GM19099 (cell line): ENCODE data around the gene SETBP1.

ENCODE experiments used
- POLR2A ChIP-seq: IDR thresholded peaks from 3 replicates; pipeline ENCODE4 v1.6.1; 2011; ENCODE audit warnings: low read depth; ENCODE audit not compliant: insufficient read length; ENCODE audit errors: extremely low read depth

The SETBP1 gene

DNA sequence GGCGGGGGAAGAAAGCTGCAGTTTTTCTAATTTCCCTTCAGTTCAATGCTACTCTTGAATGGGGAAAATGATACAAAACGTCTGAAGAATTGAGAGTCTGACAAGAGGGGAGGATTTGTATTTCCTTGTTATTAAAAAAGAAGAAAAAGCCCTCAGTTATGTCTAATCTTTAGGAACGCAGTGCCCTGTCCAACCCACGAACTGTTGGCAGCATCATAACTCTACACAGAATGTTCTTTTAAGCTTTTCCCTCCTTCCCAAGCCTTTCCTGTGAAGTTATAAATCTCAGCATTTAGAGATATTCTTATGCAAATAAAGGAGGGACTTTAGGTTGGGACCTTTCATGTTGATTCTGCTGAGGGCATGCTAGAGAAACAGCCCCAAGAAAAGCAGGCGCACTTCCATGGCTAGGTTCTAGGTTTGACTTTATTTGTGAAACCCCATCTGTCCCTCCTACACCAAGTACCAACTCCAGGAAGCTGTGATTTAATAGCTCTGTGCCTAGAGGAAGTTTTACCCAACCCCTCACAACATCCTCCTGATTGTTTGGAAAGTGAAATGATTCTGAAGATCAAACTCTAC lies 288.6 kb downstream of the SETBP1 start:
- TF ChIP-seq POLR2A: no peak

- no peak for TF ChIP-seq POLR2A
These were observed 292.6 kb downstream of the SETBP1 start for GRCh38 chr18:44973282-44973681.

- TF ChIP-seq POLR2A: no peak
These were observed 293.5 kb downstream of the SETBP1 start for GRCh38 chr18:44974174-44974573.

DNA sequence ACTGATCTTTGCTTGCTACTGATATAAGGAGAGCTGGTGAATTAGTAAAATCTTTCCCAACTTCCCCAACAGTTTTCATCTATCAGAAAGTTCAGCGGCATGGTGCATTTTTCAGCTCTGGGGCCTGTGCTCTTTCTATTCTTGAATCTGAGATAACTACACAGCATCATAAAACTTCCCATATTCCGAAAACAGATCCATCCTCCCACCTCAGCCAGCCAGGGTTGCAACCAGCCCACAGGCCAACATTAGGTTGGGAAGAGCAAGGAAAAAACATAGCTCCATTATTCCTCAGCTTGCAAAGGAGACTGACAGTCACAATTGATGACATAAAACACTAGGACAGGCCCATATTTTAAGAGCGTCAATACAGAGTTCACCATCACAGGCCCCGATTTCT lies 297.2 kb downstream of the SETBP1 start:
- no peak for TF ChIP-seq POLR2A

DNA sequence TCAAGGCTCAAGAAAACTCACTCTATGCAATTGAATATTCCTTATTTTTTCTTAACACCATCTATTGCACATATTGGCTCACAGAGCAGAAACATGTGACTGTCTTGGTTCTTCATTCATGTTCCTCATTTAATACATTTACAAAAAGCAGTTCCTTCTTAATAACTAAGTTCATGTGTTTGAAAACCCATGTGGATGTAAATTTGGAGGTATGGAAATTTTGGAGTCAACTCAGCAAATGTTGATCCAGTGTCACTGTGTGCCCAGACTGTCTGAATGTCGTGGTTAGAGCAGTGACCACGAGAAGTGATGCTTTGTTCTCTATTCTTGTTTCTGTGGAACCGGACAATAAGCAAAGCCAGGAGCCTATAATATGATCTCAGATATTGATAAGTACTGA lies 299.1 kb downstream of the SETBP1 start:
- TF ChIP-seq POLR2A: no peak

DNA sequence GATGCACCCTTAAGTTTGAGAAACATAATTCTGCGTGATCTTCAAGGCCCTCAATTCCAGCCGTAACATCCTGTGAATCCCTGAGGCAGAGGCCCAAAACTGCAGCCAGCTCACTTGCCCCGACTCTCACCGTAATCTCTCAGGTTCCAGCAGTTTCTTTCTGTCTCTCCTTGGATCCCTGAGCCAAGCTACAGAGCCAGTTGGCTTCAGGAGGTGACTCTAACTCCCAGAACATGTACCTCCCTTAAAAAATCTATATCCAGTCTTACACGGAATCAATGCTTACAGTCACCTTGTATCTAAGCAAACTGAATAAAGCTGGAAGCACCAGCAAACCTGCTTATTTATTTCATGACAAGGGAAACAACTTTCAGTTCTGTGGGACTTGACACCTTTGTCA lies 300.4 kb downstream of the SETBP1 start:
- TF ChIP-seq POLR2A: no peak

GRCh38 chr18:44986933-44987332 lies 306.2 kb downstream of the SETBP1 start:
- TF ChIP-seq POLR2A: no peak

GRCh38 chr18:44987371-44987770 lies 306.7 kb downstream of the SETBP1 start:
- TF ChIP-seq POLR2A: no peak

DNA sequence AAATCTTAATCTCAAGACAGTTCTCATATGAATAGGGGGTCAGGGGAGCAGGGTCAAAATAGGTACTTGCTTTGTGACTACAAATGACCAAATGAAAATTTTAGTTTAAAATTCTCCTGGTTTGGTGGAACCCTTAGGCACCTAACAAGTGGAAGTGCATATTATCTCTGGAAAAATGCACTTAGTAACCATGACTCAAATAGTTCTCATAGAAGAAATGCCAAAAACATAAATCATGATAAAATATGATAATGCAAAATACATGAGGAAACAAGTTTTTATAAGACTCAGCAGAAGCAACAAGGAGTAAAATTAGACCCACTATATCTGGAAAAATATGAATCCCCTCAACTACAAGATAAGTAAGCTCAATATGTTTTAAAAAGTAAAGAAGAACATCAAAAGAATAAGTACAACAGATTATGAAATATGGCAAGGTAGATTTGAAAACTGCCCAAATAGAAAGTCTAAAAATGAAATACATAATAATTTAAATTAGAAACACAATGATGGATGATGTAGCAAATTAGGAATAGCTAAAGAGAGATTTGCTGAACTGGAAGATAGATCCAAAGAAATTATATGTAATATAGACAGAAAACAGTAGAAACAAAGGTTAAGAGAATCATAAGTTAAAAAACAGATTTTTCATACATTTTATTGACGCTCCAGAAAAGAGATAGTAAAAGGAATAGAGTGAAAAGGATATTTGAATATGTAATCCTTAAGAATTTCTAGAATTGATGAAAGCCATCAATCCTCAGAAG lies 308.3 kb downstream of the SETBP1 start:
- TF ChIP-seq POLR2A: no peak

- TF ChIP-seq POLR2A: no peak
These were observed 315.6 kb downstream of the SETBP1 start for GRCh38 chr18:44996261-44996660.

GRCh38 chr18:44997174-44997573 lies 316.5 kb downstream of the SETBP1 start:
- no peak for TF ChIP-seq POLR2A

- no peak for TF ChIP-seq POLR2A
These were observed 317.7 kb downstream of the SETBP1 start for GRCh38 chr18:44998360-44998759.

- TF ChIP-seq POLR2A: no peak
These were observed 323.9 kb downstream of the SETBP1 start for GRCh38 chr18:45004546-45005080.

DNA sequence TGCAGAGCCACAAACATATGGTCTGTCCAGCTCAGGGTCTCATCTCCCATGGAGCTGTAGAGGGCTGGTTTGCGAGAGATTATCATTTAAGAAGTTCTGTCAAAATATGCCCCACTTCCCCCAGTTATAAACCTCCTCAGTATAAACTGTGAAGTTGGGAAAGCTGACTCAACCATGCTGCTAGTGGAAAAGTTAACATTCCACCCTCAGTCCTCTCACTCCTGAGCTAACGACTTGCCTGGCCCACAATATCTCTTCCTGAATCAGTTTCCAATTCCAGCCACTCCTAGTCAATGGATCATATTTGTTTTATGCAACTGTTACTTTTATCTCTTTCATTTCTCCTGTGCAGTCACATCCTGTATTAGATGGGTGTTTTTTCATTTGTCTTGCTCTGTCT lies 326.2 kb downstream of the SETBP1 start:
- TF ChIP-seq POLR2A: no peak

- TF ChIP-seq POLR2A: no peak
These were observed 326.8 kb downstream of the SETBP1 start for GRCh38 chr18:45007531-45007930.

DNA sequence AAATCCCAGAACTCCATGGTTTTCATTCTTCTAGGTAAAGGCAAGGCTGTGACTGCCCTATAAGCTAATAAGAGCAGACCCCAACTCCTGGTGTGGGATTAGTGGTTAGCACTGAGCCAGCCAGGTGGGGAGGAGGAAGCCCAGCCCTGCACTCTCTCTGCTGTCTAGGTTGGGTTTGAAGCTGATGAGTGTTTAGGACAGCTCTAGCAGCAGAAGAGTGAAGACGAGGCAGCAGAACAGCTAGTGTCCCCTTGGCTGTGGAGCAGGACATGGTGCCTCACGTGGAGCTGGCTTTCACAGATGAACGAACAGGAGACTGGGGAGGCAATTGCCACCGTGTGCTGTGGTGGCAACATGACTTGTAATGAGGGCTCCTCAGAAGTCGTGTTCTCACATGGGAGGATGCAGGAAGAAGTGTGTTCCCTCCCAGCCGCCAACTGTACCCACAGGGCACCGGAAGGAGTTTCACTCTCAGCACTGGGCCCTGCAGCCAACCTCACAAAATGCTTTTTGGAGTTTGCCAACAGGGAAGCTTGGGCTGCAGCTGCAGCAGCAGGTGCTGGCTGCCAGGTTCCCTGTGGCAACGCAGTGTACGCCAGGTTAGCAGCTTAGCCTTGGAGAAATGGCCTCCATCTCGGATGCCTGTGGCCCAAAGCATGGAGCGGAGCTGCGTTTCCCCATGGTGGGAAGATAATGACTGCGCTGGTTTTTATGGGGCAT lies 328.2 kb downstream of the SETBP1 start:
- TF ChIP-seq POLR2A: no peak

GRCh38 chr18:45009756-45010155 lies 329.1 kb downstream of the SETBP1 start:
- TF ChIP-seq POLR2A: no peak

DNA sequence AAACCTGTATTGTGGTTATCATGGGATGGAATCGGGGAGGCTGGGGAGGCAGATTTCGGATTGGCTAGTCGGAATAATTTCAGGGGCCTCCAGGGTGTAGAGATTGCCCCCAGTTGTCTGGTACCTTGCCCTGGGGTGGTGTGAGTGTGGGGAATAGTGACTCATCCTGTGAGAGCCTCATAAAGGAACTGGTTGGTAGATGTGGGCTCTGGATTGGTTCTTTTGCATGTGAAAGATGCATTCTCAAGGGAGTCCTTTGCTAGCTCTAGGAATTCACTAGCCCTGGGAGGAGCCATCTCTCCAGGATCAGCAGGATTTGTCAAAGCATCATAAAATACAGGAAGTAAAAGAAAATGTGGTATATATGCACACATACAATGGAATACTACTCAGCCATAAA lies 331.6 kb downstream of the SETBP1 start:
- TF ChIP-seq POLR2A: no peak
